HepG2 (cell line): Measurements from ENCODE around the gene GADD45GIP1. TPM values are rescaled to one million over a fixed set of nuclear protein-coding genes. Genes with fewer than 3 reads are reported as not detected.
A peak's percentile ranks its signal among the peaks of the same experiment; 100 is the strongest.

Experiments used
- HDAC1 ChIP-seq: sonication (generic); formaldehyde crosslinking; IDR thresholded peaks from 2 replicates; pipeline ENCODE4 v1.5.1; 2020; ENCODE audit warnings: mild to moderate bottlenecking, missing genetic modification reagents
- HDAC2 ChIP-seq: sonication (generic); formaldehyde crosslinking; IDR thresholded peaks from 2 replicates; pipeline ENCODE4 v1.4.0; 2020; ENCODE audit warnings: missing genetic modification reagents
- HNRNPL ChIP-seq: fragments of 200-400 bp; formaldehyde crosslinking; IDR thresholded peaks from 2 replicates; pipeline ENCODE4 v1.6.1; 2017; ENCODE audit warnings: mild to moderate bottlenecking, low read depth, low read length
- KDM5A ChIP-seq: fragments of 200-600 bp; sonication (generic); IDR thresholded peaks from 2 replicates; pipeline ENCODE4 v1.7.0; 2018; ENCODE audit warnings: antibody characterized with exemption, mild to moderate bottlenecking, low read length, borderline replicate concordance
- NR2C2 ChIP-seq: sonication (generic); formaldehyde crosslinking; IDR thresholded peaks from 2 replicates; pipeline ENCODE4 v1.4.0; 2020; ENCODE audit warnings: missing genetic modification reagents, mild to moderate bottlenecking, moderate library complexity, borderline replicate concordance
- POLR2A ChIP-seq, 2 experiments: IDR thresholded peaks; 2 replicates each; pipeline ENCODE4 v1.6.1; 2011; ENCODE audit warnings: low read depth in 2 of 2, low read length in 2 of 2, mild to moderate bottlenecking in 1 of 2, moderate library complexity in 1 of 2; ENCODE audit not compliant: insufficient read depth in 1 of 2
- RFX5 ChIP-seq: IDR thresholded peaks from 2 replicates; pipeline ENCODE4 v1.6.1; 2011; ENCODE audit warnings: low read depth, low read length, improper control_type of control experiment
- SIX4 ChIP-seq: sonication (generic); formaldehyde crosslinking; IDR thresholded peaks from 2 replicates; pipeline ENCODE4 v1.4.0; 2020; ENCODE audit warnings: missing genetic modification reagents
- STAG1 ChIP-seq: sonication (generic); formaldehyde crosslinking; IDR thresholded peaks from 2 replicates; pipeline ENCODE4 v1.4.0; 2020; ENCODE audit warnings: missing genetic modification reagents
- STAT5B ChIP-seq: sonication (generic); formaldehyde crosslinking; IDR thresholded peaks from 2 replicates; pipeline ENCODE4 v1.4.0; 2020; ENCODE audit warnings: missing genetic modification reagents
- TCF7 ChIP-seq: sonication (generic); IDR thresholded peaks from 2 replicates; pipeline ENCODE4 v1.6.1; 2016; ENCODE audit warnings: antibody characterized with exemption, low read depth
- ZBTB3 ChIP-seq: sonication (generic); formaldehyde crosslinking; IDR thresholded peaks from 2 replicates; pipeline ENCODE4 v1.4.0; 2020; ENCODE audit warnings: low read depth, mild to moderate bottlenecking, moderate library complexity, missing genetic modification reagents, borderline replicate concordance
- ZNF33A ChIP-seq: sonication (generic); formaldehyde crosslinking; IDR thresholded peaks from 2 replicates; pipeline ENCODE4 v1.5.1; 2020; ENCODE audit warnings: missing genetic modification reagents, mild to moderate bottlenecking, moderate library complexity, borderline replicate concordance
- ZNF543 ChIP-seq: sonication (generic); formaldehyde crosslinking; IDR thresholded peaks from 2 replicates; pipeline ENCODE4 v1.4.0; 2020; ENCODE audit warnings: mild to moderate bottlenecking, missing genetic modification reagents
- ZNF619 ChIP-seq: sonication (generic); formaldehyde crosslinking; IDR thresholded peaks from 2 replicates; pipeline ENCODE4 v1.4.0; 2020; ENCODE audit warnings: mild to moderate bottlenecking, missing genetic modification reagents
- ZNF761 ChIP-seq: sonication (generic); formaldehyde crosslinking; conservative IDR thresholded peaks from 2 replicates; pipeline ENCODE4 v1.4.0; 2020; ENCODE audit warnings: mild to moderate bottlenecking, missing genetic modification reagents
- ZNF780A ChIP-seq: sonication (generic); formaldehyde crosslinking; IDR thresholded peaks from 2 replicates; pipeline ENCODE4 v1.8.0; 2022; ENCODE audit warnings: mild to moderate bottlenecking, missing genetic modification reagents, moderate library complexity
- ZNF879 ChIP-seq: sonication (generic); formaldehyde crosslinking; IDR thresholded peaks from 2 replicates; pipeline ENCODE4 v1.8.1; 2023; ENCODE audit warnings: missing genetic modification reagents
- polyA plus RNA-seq, 8 experiments: library from polyadenylated mRNA; depleted of rRNA in 3 of 8; stranded (reverse) in 7 of 8; unstranded in 1 of 8; fragments of >200 nt; fragmentation: Illumina TruSeq in 4 of 8; extraction: Trizol in 4 of 8; gene quantifications; 2 replicates each; pipeline versions ENCODE4 v1.2.1 to v1.2.3, GENCODE V29; 2011 to 2016; ENCODE audit warnings: low read depth in 4 of 8, missing spikeins in 1 of 8, mixed read lengths in 1 of 8; ENCODE audit not compliant: insufficient read depth in 1 of 8
- total RNA-seq, 5 experiments: library from RNA; depleted of rRNA; stranded (reverse); fragments of >200 nt; fragmentation: Illumina TruSeq; extraction: Trizol; gene quantifications; 2 replicates each; pipeline ENCODE4 v1.2.3, GENCODE V29; 2016; ENCODE audit warnings: low read depth in 1 of 5
- TF ChIP-seq, protein P1 (sequence below): sonication (generic); formaldehyde crosslinking; conservative IDR thresholded peaks from 2 replicates; pipeline ENCODE4 v1.5.0; 2020; ENCODE audit warnings: missing genetic modification reagents
- TF ChIP-seq, protein P2 (sequence below): IDR thresholded peaks from 2 replicates; pipeline ENCODE4 v1.6.1; 2016; ENCODE audit warnings: missing compliant biosample characterization, missing genetic modification reagents, borderline replicate concordance
- TF ChIP-seq, protein P3 (sequence below): sonication (generic); formaldehyde crosslinking; IDR thresholded peaks from 2 replicates; pipeline ENCODE4 v1.8.1; 2023; ENCODE audit warnings: missing genetic modification reagents, inconsistent platforms, borderline replicate concordance

The GADD45GIP1 gene
- total and polyA plus RNA-seq, 2 of the 13 experiments (the other 11 are each of a cell fraction or from before 2014, with no cell fraction given) = 24.6 to 30.7 TPM

DNA sequence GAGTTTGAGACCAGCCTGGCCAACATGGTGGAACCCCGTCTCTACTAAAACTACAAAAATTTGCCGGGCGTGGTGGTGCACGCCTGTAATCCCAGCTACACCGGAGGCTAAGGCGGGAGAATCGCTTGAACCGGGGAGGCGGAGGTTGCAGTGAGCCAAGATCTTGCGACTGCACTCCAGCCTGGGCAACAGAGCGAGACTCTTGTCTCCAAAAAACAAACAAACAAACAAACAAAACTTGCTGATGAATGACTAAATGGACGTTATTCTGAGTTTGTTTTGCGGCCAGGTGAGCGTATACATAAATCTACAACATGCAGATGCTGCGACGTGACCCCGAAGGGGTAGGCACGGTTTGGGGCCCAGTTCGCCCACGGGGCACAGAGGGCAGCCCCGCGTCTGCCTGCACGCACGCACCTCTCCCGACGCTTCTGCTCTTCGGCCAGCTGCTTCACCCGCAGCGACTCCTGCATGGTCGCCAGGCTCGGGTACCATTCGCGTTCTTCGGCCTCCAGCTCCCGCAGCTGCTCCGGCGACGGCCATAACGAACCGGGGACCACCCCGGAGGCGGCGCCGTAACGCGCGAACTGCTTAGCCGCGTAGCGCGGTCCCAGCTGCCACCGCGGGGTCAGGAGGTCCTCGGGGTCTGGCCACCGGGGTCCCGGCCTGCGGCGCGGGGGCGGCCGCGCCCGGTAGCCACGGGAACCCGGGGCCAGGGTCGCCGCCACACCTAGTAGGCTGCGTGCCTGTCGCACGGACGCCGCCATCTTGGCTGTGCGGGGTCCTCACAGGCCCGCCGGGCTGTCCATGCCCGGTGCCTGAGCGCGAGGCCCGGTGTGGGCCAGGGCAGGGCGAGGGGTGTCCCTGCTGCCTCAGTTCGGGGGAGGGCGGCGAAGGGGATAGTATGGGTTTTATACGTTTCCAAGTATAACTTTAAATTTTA, at the start of gene GADD45GIP1 (continued):
- TF ChIP-seq, protein P1, sequence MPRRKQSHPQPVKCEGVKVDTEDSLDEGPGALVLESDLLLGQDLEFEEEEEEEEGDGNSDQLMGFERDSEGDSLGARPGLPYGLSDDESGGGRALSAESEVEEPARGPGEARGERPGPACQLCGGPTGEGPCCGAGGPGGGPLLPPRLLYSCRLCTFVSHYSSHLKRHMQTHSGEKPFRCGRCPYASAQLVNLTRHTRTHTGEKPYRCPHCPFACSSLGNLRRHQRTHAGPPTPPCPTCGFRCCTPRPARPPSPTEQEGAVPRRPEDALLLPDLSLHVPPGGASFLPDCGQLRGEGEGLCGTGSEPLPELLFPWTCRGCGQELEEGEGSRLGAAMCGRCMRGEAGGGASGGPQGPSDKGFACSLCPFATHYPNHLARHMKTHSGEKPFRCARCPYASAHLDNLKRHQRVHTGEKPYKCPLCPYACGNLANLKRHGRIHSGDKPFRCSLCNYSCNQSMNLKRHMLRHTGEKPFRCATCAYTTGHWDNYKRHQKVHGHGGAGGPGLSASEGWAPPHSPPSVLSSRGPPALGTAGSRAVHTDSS (CRISPR knock-in tag) = no peak
- TF ChIP-seq ZNF33A (CRISPR knock-in tag) = no peak
- peak; percentile 84 for TF ChIP-seq KDM5A
- peak; percentile 47; the same call in 1 of the 2 replicates for TF ChIP-seq ZNF543 (CRISPR knock-in tag)
- no peak for TF ChIP-seq HNRNPL
- TF ChIP-seq STAG1 (CRISPR knock-in tag) = no peak
- no peak; the same call in 1 of the 2 replicates for TF ChIP-seq NR2C2
- no peak for TF ChIP-seq STAT5B (CRISPR knock-in tag)
- TF ChIP-seq, protein P2, sequence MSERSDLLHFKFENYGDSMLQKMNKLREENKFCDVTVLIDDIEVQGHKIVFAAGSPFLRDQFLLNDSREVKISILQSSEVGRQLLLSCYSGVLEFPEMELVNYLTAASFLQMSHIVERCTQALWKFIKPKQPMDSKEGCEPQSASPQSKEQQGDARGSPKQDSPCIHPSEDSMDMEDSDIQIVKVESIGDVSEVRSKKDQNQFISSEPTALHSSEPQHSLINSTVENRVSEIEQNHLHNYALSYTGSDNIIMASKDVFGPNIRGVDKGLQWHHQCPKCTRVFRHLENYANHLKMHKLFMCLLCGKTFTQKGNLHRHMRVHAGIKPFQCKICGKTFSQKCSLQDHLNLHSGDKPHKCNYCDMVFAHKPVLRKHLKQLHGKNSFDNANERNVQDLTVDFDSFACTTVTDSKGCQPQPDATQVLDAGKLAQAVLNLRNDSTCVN = 0 out of 2 replicates have a peak, but pooled peaks have one; percentile 54
- TF ChIP-seq HDAC2 = peak; percentile 45; the same call in 1 of the 2 replicates
- TF ChIP-seq POLR2A (IDR thresholded peaks at IDR 0.05; ENCODE audit: insufficient read depth in 1 of 2, low read depth in 2 of 2, low read length in 2 of 2) = peak; percentile 88 to 94
- TF ChIP-seq SIX4 (CRISPR knock-in tag) = no peak
- 0 out of 2 replicates have a peak, but pooled peaks have one; percentile 38 for TF ChIP-seq ZNF761 (CRISPR knock-in tag)
- TF ChIP-seq HDAC1 (CRISPR knock-in tag) = peak; percentile 78
- TF ChIP-seq ZNF619 (CRISPR knock-in tag) = no peak; the same call in 1 of the 2 replicates
- no peak for TF ChIP-seq ZBTB3 (CRISPR knock-in tag)
- TF ChIP-seq ZNF879 (CRISPR knock-in tag) = no peak
- TF ChIP-seq RFX5 = no peak
- TF ChIP-seq TCF7 = no peak
- TF ChIP-seq, protein P3, sequence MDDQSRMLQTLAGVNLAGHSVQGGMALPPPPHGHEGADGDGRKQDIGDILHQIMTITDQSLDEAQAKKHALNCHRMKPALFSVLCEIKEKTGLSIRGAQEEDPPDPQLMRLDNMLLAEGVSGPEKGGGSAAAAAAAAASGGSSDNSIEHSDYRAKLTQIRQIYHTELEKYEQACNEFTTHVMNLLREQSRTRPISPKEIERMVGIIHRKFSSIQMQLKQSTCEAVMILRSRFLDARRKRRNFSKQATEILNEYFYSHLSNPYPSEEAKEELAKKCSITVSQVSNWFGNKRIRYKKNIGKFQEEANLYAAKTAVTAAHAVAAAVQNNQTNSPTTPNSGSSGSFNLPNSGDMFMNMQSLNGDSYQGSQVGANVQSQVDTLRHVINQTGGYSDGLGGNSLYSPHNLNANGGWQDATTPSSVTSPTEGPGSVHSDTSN (CRISPR knock-in tag) = no peak
- no peak for TF ChIP-seq ZNF780A (CRISPR knock-in tag)
